DMS53 treated with DMSO at 0.1 percent for 48 hours (cell line): ENCODE measurements around the gene PLEKHM3.

ENCODE experiments used
- DNase-seq: peaks from one replicate; lab custom pipeline; 2025; ENCODE audit not compliant: unreplicated experiment; lab: John Stamatoyannopoulos, UW

PLEKHM3 gene

DNA sequence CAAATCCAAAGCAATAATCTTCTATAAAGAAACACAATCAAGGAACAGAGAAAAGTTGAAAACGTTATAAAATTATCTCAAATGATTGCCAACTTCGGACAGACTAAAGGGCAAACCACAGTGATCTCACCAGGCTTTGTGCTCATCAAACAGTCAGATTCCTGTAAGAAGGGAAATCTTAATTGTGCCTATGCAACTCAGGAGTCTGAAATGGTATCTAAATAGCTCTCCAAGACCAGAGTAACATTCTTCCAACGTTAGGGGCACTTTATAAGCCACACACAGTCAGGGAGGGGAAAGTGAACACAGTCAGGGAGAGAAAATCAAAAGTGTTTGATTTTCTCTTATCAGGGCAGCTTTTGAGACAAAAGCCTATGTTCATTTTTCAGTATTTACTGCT, 29.4 kb downstream of the PLEKHM3 start:
- no peak for DNase-seq

DNA sequence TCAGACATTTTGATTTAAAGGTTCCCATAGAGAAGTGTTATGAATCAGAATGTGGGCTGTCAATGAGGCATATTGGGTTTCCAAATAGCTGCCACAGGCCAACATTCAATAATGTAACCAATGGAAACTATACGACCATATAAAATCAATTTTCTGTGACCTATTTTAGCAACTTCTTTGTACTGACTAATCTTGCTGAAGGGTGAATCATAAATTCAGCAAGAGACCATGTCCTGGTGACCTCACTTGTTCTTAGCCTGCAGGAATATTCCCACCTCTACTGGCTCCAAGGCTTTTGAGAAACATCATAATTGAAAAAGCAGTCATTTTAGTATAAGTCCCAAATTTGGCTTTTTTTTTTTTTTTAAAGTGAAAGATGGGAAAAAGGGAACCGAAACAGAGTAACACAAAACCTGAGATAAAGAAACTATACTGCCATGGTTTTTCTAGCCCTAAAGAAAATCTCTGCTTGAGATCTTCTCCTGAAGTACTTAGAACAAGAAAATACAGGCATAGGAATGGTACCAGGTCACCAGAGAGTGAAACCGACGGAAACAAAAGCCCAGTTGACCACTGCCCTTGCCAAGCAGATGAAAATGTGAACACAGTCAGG, 32.1 kb downstream of the PLEKHM3 start:
- no peak for DNase-seq

DNA sequence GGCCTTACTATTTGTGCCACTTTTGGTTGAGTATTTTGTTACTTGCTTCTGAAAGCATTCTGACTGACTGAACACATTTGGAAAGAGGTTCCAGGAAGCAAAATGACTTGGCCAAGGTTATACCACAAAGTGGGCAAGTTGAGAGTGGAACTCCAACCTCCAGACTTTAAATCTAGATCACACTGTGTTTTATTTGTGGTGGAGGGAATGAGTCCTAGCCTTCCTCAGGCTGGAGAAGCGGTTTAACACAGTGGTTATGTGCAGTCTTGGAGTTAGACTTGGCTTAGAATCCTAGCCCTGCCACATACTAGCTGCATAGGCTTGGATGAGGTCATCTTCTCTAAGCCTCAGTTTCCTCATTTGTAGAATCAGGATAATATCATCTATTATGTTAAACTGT, 33.4 kb downstream of the PLEKHM3 start:
- no peak for DNase-seq

DNA sequence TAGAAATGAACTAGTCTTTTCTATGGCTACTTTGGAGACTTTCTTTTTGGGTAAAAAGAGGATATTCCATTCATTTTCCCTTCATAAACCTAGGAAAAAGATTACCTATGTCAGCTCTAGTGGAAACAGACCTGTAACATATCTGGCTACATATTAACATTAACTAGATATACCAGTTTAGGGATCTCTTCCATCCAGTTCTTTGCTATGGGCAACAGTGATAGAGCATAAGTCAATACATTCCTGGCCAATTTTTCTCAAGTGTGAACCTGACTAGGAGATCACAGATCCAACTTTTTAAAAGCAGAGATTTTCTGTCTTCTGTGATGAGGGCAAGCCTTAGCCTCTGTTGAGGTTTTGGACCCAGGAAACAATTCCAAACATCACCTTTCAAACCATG, 34.5 kb downstream of the PLEKHM3 start:
- no peak for DNase-seq

DNA sequence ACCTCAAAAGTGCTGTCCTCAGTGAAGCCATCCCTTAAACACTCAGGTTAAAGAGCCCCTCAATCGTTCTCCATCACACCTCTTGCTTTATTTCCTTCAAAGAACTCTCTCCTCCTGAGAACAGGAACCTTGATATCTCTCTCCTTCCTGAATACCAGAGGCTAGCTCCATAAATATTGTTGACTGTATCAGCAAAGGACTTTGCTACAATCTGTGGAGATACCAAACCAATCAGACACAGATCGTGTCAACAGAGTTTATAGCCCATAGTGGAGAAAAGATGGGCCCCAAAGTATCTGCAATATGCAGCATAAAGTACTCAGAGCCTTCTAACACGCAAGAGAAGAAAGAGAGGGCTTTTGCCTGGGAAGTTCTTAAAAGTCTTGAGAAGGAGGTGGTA, 36.4 kb downstream of the PLEKHM3 start:
- DNase-seq, result no peak

DNA sequence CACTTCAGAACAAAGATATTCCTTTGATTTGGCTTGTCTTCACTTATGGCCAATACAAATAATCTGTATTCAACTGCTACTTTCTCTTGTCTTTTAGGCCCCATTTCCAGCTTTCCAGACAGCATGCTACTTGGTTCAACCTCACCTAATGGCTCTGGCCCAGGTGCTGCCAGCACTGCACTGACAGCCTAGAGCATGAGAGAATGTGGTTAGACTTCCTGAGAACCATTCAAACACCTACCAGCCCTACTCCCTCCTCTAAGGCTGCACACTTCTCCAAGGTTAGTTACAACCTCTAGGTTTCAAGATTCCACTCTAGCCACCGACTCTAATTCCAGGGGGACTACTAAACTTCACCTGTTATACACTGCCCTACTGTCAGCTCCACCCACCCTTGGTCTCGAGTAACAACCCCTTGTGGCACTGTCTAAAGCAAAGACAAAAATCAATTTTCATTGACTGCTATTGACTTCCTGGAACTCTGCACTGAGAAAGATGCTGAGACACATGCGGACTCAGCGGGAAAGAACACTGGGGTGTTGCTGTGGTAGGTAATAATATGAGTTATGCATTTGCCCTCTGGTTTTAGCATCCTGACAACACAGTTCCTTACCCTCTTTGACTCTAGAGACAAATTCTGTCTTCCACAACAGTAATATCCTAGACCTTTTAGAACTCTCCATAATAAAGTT, 38.2 kb downstream of the PLEKHM3 start:
- no peak for DNase-seq

DNA sequence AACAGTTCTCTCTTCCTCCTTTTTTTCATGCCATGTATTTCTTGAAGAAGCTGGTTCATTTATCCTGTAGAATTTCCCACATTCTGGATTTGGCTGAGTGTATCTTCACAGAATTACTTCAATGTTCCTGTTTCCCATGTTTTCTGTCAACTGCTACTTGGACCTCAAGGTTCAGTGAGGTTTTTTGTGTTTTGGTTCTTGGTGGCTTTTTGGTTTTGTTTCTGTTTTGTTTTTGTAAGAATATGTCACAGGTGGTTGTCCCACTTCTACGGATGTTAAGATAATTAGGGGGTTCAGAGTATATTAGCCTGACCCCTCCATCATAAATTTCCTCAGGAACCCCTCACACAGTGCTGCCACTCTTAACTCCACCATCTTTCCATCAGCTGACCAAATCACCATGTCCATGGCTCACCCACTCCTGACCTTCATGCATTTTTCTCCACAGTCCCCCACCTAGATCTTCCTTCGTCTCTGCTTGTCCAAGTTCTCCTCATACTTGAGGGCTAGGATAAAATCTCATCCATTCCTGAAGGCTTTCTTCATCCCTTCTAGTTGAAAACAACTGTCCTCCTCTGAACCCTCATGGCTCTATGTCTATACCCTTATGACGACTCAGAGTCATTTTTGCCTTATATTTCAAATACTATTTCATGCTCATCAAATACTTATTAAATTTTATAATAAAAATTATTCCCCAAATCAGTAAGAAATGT, 40.4 kb downstream of the PLEKHM3 start:
- DNase-seq, result no peak

DNA sequence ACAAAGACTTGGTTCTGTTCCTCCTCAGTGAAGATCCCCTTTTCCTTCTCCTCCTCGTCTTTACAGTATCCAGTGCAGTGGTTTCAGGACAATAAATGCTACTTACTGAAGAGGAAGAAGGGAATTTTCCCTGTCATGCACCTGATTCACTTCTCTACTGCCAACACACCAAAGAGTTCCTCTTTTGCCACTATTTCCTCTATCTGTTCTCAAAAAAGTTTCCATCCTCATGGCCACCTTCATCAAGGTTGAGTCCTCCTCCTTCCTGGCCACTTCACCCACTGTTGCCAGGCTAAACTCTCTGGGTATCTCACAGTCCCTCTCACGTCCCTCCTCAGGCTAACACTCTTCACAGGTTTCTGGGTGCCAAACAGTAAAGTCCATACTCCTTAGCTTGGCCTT, 41.7 kb downstream of the PLEKHM3 start:
- DNase-seq, result no peak

DNA sequence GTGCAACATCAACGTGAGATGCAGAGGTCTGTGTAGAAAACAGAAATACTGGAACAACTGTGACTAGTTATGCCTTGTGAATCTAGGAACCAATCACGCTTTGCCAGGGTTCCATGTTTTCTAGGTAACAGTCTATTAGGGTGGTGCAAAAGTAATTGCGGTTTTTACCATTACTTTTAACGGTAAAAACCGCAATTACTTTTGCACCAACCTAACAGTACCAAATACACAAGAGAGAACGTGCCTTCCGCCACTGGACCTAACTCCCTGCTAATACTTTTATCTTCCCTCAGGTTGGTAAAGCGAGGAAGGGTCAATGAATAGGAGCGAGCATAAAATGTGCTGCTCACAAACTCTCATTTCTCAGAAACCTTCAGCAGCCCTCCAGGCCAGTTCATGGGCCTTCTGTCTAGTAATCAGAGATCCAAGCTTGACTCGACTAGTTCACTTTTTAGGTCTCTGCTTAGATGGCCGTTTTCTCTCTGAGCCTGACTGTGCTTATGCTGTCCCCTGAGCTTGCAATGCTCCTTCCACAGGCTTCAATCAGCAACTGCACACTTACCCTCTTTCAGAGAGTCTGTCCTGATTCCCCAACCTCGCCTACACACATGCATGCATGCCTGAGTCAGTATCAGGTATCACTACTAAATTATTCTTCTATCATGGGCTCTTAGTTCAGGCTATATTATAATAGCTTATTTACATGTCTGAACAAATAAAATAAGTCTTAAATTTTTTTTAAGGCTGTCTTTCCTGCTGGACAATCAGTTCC, 47.0 kb downstream of the PLEKHM3 start:
- DNase-seq, result no peak

DNA sequence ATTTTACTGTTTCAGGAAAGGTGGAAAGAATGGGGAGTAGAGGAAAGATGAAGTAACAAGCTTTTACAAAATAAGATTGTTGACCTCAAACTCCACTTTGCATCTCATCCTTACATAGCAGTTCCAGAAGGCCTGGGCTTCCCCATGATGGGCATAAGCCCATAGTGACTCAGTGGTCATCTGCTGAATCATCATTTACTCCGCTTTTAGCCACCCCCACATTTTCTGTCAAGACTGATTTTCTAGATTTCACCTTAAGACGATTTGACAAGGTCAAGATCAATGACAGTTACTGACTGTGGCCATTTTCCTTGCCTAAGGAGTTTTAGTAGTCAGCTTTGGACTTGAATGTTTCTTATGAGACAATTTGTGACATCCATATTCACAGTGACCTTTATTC, 49.4 kb downstream of the PLEKHM3 start:
- no peak for DNase-seq

DNA sequence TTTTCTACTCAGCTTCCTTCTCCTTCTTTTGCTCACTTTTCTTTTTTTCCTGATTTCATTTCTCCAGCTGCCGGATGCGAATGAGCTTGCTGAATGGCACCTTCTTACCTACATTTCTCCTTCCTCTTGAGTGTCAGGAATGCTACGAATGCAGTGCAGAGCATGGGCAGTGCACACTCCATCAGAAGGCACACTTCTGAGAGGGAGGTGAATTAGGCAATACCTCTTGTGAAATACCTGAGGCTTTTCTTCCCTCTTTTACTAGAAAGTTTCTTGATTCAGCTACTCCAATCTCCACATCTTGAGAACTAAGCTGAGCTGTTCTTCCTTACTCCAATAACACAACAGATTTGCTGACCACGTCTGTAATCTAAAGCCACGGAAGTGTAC, 51.1 kb downstream of the PLEKHM3 start:
- no peak for DNase-seq

DNA sequence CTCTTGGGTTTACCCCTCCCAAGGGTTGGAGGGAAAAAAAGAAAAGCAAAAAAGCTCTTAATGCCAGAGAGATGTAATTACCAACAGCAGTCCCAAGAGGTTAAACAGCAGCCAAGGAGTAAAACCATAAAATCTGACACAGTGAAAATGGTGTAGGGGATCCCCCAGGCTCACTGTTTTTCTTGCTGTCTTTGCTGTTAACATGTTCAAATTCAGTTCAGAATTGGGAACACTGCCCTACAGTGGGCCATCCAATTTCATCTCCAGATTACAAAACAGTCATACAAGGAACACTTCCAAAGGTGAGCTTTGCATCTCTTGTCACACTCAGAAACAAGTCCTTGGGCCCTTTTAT, 54.5 kb downstream of the PLEKHM3 start:
- DNase-seq, result no peak

DNA sequence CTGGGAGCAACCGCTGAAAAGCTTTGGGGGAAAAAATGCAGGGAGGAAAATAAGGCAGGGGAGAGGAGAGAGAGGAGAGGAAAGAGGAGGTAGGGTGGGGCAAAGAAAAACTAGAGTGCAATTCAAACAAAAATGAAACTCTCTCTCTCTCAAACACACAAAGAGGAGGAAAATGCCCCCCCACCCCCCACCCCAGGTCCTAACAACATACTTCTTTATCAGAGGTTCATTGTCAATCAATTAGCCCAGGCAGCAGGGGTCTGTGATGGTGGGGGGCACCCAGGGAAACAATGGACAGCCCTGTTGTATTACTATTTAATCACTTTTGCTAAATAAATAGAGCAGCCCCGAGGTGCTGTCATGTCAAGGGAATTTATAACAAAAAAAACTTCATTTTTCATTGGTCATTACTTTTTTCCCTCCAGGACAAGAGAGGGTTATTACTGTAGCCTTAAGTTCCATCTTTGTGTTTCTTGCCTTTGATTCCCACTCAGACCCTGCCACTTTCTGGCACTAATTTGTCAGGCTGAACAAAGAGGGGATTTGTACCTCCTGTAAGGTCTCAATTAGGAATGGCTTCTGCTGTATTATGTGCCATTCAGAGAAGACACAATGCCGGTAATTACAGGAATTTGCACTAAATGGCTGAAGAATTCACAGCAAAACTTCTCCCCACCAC, 55.0 kb downstream of the PLEKHM3 start:
- no peak for DNase-seq

DNA sequence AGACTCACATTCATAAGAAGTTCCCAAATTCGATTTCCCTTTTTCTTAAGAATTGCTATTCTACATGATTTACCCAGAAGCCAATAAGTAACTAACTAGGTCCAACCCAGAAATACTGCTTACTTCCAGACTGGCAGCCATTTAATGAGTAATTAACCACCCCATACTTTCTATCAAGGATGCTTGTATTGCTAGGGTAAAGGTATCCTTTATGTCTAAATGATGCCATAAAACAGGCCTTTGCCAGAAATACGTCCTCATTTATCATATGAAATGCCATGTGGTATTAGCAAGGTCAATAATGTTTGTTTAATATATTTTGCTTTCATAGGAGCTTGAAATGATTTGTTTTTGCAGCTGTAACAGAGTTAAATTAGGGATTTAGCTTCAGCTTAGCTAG, 56.1 kb downstream of the PLEKHM3 start:
- no peak for DNase-seq

DNA sequence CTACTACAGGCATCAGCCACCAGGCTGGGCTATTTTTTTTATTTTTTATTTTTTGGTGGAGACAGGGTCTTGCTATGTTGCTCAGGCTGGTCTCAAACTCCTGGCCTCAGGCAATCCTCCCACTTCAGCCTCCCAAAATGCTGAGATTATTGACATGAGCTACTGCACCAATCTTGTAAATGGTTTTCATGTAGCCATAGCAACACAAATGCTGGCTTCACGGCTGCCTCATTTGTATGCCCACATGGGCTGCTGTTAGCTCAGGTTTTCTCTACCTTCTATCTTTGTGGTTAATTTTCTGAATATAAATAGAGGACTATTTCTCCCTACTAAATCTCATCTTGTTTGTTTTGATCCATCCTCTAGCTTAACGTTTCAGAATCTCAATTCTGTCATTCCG, 58.2 kb downstream of the PLEKHM3 start:
- DNase-seq, result no peak

DNA sequence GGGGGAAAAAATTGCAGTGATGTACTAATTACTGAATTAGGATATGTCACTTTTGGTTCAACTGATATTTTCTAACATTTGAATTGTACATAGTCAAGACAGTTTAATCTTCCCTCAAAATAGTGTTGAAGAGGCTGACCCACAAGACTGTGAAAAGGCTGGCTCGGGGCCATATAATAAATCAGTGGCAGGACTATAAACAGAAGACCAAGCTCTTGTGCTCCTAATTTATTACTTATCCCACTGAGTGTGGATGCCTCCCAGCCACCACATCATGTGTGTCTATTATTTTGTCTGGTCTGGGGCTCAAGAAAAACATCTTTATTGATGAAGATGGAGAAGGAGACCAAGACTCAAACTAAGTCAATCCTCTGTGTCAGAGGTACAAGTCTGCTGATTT, 64.4 kb downstream of the PLEKHM3 start:
- DNase-seq, result no peak

DNA sequence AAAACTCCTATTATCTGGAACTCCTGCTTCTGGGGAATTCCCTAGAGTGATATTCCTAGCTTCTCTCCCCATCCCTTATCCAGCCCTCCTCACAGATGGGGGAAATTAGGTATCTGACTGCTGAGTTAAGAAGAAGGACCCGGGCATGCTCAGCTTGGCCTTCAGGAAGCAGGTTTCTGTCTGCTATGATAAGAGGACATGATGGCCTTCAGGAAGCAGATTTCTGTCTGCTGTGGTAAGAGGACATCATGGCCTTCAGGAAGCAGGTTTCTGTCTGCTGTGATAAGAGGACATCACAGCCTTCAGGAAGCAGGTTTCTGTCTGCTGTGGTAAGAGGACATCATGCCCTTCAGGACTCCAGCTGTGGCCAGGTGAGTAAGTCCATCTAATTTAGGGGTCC, 65.2 kb downstream of the PLEKHM3 start:
- no peak for DNase-seq

DNA sequence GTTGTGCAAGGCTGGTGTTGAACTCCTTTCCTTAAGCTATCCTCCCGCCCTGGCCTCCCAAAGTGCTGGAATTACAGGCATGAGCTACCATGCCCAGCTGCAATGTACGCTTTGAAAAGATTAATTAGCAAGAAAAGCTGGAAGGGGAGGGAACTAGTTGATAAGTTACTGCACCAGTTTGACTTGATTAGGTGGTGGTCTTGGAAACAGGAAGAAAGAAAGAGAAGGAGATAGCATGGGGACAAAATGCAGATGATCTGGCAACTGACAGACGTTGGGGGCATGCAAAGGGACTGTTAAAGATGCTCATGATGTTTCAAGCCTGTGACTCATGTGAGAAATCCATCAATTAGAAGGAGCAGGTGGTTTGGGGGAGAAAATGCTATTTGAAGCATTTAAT, 68.6 kb downstream of the PLEKHM3 start:
- DNase-seq, result no peak

DNA sequence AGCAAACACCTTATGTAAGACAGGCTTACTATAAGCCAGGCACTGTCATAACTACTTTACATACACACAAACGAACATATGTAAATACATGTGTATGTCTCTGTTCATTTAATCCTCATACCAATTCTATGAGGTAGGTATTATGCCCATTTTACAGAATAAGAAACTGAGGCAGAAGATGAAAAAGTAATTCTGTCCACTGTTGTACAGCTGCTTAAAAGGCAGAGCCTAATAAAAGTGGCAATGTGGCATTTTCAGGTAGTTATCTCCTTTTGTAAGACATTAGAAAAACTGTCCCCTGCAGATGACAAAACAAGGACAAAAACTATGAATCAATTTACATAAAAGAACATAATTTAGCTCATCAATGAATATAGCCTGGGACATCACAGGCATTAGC, 69.9 kb downstream of the PLEKHM3 start:
- no peak for DNase-seq

DNA sequence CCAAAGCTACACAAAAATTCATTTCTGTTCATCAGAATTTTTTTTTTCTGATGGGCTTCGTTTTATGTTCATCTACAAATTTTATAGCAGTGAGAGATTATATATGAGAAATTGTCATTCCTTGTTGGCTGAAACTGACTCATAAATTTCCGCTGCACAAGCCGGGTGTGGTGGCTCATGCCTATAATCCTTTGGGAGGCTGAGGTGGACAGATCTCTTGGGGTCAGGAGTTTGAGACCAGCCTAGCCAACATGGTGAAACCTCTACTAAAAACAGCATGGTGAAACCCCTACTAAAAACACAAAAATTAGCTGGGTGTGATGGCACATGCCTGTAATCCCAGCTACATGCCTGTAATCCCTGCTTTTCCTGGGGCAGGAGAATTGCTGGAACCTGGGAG, 72.0 kb downstream of the PLEKHM3 start:
- DNase-seq, result no peak

DNA sequence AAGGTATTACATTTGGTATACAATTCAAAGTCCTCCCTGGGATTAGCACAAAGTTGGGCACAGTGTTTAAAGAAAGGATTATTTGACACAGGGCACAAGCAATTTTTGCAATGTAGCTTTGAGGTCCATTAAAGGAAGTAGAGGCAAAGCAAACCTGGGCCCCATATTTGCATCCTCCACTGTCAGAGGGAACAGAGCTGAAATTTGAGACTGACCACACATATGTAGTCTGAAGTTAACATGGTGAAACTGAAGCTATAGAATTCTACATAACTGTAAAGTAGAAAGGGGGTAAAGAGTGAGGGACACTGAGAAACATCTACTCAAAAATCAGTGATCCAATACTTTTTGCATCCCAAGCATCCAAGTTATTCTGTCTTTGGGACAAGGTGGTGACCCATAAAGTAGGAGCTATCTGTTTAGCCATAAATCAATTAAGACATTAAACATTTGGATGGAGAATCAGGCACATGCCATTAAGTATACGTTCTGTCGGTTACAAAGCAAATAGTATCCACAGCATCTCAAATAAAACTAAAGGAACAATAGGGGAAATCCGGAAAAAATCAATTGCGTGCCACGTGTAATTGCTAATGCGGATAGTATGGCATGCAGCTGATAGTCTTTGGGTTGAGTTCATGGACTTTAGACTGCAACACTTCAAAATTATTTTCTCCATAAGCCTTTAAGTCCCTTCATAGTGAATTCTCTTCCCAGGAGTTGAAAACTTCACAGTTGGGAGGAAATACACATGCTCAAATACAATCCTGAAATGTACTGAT, 72.6 kb downstream of the PLEKHM3 start:
- no peak for DNase-seq
